ENCODE results near the gene ZNF358. TPM values are rescaled to one million over a fixed set of nuclear protein-coding genes. Genes with fewer than 3 reads are reported as not detected.

The ZNF358 gene
- 100 to 1,000 TPM in 1 of 6 donors, 10 to 100 TPM in 5; 31.1 to 116 (median 57.8) TPM for total RNA-seq

DNA sequence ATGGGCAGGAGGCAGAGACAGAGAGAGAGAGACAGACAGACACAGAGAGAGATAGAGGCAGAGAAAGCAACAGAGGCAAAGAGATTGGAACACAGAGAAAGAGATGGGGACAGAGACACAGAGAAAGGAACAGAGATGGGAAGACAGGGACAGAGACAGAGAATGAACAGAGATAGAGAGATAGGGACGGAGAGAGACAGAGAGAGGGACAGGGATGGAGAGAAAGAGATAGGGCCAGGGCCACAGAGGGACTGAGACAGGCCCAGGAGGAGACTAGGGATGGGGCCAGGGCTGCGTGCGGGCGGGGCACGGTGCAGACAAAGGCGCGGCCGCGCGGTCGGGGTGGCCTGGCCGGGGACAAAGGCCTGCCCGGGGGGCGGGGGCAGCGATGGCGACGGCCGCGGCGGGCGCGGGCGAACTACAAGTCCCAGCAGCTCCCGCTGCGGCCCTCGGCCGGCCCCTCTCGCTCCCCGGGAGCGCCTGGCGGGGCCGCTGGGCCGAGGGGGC lies at the start of gene ZNF358:
ZNF358 (plus strand) TSS at position 459 of the 507 bp plus-strand sequence. CDS start 3,140 bp downstream, outside the sequence.
- Histone ChIP-seq H3K4me1 (peaks cover 23 to 28% (median 24%) of the 10 kb centered on the region in 4 donors), H3K36me3 (peaks cover 0 to 17% (median 11%) of the 10 kb centered on the region in 4 donors), H3K27me3 (no peaks in the 10 kb centered on the region), H3K9me3 (no peaks in the 10 kb centered on the region), H3K27ac (peak within 1 kb of the TSS; percentile 86 to 95 (median 93)), H3K4me3 (peak within 1 kb of the TSS; percentile 64 to 85 (median 74))
- 2 to 3% methylated on average over 19 to 22 of the region's 33 CpGs for WGBS, 2 donors
- ATAC-seq (ENCODE audit: low FRiP score in 2 of 2) (peak; percentile 73 to 94), DNase-seq (peak; percentile 73 to 95)
- TF ChIP-seq EP300 (IDR thresholded peaks at IDR 0.05): no peak
- TF ChIP-seq CTCF (IDR thresholded peaks at IDR 0.05): no peak
- TF ChIP-seq POLR2AphosphoS5 (IDR thresholded peaks at IDR 0.05): no peak
- TF ChIP-seq POLR2A (IDR thresholded peaks at IDR 0.05): no peak

DNA sequence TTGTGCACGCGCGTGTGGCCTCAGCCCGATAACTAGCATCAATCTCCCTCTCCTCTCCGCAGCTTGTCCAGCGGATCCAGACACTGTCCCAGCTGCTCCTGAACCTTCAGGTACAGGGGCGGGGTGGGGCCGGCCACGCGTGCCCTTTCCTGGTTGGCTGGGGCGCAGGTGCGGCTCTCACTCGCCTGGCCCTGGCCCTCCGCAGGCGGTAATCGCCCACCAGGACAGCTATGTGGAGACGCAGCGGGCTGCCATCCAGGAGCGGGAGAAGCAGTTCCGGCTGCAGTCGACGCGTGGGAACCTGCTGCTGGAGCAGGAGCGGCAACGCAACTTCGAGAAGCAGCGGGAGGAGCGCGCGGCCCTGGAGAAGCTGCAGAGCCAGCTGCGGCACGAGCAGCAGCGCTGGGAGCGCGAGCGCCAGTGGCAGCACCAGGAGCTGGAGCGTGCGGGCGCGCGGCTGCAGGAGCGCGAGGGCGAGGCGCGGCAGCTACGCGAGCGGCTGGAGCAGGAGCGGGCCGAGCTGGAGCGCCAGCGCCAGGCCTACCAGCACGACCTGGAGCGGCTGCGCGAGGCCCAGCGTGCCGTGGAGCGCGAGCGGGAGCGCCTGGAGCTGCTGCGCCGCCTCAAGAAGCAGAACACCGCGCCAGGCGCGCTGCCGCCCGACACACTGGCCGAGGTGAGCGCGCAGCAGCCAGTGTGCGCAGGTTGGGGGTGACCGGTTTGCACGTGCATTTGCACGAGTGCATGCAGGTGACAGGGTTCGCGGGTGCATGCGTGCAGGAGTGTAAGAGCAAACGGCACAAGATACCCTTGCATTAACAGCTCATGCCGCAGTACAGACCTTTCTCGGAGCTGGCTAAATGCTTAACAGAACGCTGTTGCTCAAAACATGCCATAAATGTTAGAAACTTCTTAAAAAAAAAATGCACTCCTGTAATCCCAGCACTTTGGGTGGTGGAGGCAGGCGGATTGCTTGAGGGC lies 48.6 kb upstream of the ZNF358 start:
- WGBS, 2 donors: 96 to 97% methylated on average over 68 to 73 of the region's 86 CpGs
- no peaks in the 10 kb centered on the region for H3K9me3 ChIP-seq
- H3K27ac ChIP-seq: no peak overlapping the region
- TF ChIP-seq POLR2A (IDR thresholded peaks at IDR 0.05) (no peak), CTCF (IDR thresholded peaks at IDR 0.05) (no peak)
- H3K4me1 ChIP-seq: no peaks in the 10 kb centered on the region
- DNase-seq (peak in 1 of 2 donors; percentile 82), ATAC-seq (ENCODE audit: low FRiP score in 2 of 2) (no peak)
- no peaks in the 10 kb centered on the region for H3K27me3 ChIP-seq
- peaks cover 35 to 90% (median 86%) of the 10 kb centered on the region in 4 donors for H3K36me3 ChIP-seq
- no peak overlapping the region for H3K4me3 ChIP-seq

DNA sequence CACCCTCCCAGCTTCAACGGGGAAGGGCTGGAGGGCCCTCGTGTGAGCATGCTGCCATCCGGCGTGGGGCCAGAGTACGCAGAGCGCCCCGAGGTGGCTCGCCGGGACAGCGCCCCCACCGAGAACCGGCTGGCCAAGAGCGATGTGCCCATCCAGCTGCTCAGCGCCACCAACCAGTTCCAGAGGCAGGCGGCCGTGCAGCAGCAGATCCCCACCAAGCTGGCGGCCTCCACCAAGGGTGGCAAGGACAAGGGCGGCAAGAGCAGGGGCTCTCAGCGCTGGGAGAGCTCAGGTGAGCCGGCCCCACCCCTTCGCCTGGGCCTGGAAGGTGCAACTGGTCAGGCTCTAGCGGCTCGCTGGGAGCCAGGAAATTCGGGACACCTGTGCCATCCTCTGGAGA lies 47.1 kb upstream of the ZNF358 start:
- Histone ChIP-seq H3K4me3 (no peak overlapping the region), H3K27ac (no peak overlapping the region), H3K27me3 (no peaks in the 10 kb centered on the region), H3K36me3 (peaks cover 29 to 80% (median 75%) of the 10 kb centered on the region in 4 donors), H3K9me3 (no peaks in the 10 kb centered on the region), H3K4me1 (no peaks in the 10 kb centered on the region)
- TF ChIP-seq POLR2A (IDR thresholded peaks at IDR 0.05): no peak
- no peak for TF ChIP-seq EP300 (IDR thresholded peaks at IDR 0.05)
- TF ChIP-seq POLR2AphosphoS5 (IDR thresholded peaks at IDR 0.05): no peak
- no peak for TF ChIP-seq CTCF (IDR thresholded peaks at IDR 0.05)
- 90 to 91% methylated on average over 4 to 9 of the region's 24 CpGs for WGBS, 2 donors
- no peak for DNase-seq
- no peak for ATAC-seq (ENCODE audit: low FRiP score in 2 of 2)

DNA sequence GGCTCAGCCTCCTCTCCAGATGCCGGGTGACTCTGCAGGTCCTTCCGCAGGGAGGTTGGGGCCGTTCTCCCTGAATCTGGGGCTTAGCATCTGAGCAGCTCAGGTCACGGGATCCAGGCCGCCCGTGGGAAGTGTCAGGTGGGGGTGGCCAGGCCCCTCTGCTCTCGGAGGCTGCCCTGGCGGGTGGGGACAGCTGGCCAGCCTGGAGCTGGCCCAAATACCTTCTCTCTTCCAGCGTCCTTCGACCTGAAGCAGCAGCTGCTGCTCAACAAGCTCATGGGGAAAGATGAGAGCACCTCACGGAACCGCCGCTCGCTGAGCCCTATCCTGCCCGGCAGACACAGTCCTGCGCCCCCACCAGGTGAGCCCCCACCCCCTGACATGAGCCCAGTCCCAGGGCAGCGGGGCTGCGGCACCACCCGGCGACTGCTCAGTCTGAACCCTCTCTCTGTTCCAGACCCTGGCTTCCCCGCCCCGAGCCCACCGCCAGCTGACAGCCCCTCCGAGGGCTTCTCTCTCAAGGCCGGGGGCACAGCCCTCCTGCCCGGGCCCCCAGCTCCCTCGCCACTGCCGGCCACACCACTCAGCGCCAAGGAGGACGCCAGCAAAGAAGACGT lies 46.1 kb upstream of the ZNF358 start:
- TF ChIP-seq CTCF (IDR thresholded peaks at IDR 0.05) (no peak), POLR2A (IDR thresholded peaks at IDR 0.05) (no peak), POLR2AphosphoS5 (IDR thresholded peaks at IDR 0.05) (no peak), EP300 (IDR thresholded peaks at IDR 0.05) (no peak)
- H3K9me3 ChIP-seq: no peaks in the 10 kb centered on the region
- H3K27me3 ChIP-seq: no peaks in the 10 kb centered on the region
- ATAC-seq (ENCODE audit: low FRiP score in 2 of 2) (no peak), DNase-seq (no peak)
- H3K27ac ChIP-seq: no peak overlapping the region
- WGBS, 2 donors: 93 to 94% methylated on average over 11 to 31 of the region's 31 CpGs
- H3K4me1 ChIP-seq: no peaks in the 10 kb centered on the region
- H3K36me3 ChIP-seq: peaks cover 22 to 71% (median 65%) of the 10 kb centered on the region in 4 donors
- no peak overlapping the region for H3K4me3 ChIP-seq

Data from upper lobe of left lung (tissue), 6 donors.